Putamen (tissue), 1 donor: ENCODE data around the gene KIAA1549.
A peak's percentile ranks its signal among the peaks of the same experiment; 100 is the strongest.

Experiments
- DNase-seq: peaks from one replicate; pipeline ENCODE4 v3.0.0-alpha.2; 2016; ENCODE audit warnings: low spot score

KIAA1549 gene

GRCh38 chr7:138907201-138907847 is 73.9 kb downstream of the KIAA1549 start:
- no peak for DNase-seq

DNA sequence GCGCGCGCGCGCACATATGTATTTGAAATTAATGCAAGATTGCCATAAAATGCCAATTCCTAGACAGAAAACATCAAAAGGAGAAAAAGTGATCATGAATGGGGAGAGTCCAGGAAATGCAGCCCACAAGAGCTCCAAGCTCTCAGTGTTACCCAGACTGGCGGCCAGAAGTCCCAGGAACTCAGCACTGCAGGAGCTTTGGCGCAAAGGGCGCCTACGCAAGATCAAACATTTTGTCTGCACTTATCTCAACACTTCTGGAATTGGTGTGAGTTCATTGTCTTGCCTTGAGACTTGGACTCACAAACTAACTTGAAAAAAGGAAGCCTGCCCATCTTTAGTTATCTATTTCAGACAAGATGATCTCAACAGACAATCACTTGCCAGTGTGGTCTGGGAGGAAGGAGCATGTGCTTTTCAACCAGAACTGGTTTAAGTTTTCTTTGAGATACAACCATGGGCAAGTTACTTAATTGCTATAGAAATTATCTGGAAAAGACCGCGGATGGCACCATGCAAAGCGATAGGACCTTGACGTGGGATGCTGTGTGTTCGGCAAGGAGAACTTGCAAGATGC is 77.2 kb downstream of the KIAA1549 start:
- no peak for DNase-seq

GRCh38 chr7:138903186-138903820 is 77.9 kb downstream of the KIAA1549 start:
- no peak for DNase-seq

GRCh38 chr7:138902161-138902560 is 79.0 kb downstream of the KIAA1549 start:
- DNase-seq: peak; percentile 47

- DNase-seq: no peak
Measured at GRCh38 chr7:138900035-138900828, 81.0 kb downstream of the KIAA1549 start.

- no peak for DNase-seq
Measured at GRCh38 chr7:138898802-138899201, 82.4 kb downstream of the KIAA1549 start.

GRCh38 chr7:138898255-138898654 is 82.9 kb downstream of the KIAA1549 start:
- no peak for DNase-seq

DNA sequence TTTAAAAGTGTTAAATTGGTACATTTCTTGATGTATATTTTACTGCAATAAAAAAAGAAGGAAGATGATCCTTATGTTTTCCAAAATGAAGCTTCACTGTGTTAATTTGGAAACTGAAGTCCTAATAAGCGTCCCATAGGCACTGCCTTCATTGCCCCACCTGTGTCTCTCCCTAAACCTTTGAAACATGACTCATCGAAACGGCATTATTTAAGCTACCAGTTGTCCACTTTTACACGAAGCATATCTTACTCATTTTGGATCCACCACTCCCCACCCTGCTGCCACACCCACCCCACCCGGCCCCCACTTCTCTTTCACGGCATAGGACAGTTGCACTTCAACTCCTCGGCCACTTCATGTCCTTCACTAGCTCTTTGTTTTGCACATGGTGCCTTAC is 85.5 kb downstream of the KIAA1549 start:
- DNase-seq: no peak

GRCh38 chr7:138893258-138893657 is 87.9 kb downstream of the KIAA1549 start:
- no peak for DNase-seq

DNA sequence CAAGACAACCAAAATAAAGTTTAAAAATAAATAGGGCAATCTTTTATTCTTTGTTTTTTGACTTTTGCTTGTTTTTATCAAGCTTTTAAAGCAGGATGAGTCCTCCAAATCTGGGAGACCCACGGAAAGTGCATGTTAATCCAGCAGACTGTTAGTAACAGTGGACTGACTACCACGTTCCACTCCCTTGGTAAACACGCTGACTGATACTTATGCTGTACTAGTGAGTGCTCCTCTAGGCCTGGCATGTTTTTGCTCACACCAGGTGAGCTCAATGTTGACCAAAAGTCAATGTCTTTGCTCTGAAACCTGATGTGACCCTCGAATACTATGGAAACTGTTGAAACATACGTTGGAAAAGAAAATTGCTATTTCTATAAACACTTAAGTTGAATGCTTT is 88.4 kb downstream of the KIAA1549 start:
- no peak for DNase-seq

DNA sequence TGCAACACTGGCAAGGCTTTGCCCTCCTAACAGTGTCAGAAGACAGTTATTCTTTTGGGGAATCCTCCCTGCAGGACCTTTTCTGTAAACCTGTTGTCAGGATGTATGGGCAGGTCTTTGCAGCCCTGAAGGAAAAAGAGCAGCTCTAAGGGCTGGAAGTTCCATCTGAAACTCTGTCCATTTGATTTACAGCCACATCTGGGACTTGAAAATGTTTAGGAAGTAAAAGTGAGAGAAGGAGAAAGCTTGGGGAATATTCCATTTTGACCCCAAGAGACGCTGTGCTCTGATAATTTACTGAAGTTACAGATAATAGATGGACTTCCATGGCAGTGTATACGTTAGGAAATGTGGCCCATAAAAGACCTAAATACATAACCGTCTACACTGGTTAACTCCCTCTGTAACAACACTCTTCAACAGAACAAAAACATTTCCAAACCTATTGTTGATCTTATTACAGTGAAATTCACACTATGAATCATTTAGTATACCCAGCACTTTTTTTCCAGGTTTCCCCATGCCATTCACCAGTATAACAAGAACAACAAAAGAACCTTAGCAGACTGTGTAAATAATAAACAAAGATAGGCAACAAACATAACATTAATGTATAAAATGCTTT is 89.1 kb downstream of the KIAA1549 start:
- no peak for DNase-seq

GRCh38 chr7:138891446-138891810 is 89.8 kb downstream of the KIAA1549 start:
- no peak for DNase-seq

DNA sequence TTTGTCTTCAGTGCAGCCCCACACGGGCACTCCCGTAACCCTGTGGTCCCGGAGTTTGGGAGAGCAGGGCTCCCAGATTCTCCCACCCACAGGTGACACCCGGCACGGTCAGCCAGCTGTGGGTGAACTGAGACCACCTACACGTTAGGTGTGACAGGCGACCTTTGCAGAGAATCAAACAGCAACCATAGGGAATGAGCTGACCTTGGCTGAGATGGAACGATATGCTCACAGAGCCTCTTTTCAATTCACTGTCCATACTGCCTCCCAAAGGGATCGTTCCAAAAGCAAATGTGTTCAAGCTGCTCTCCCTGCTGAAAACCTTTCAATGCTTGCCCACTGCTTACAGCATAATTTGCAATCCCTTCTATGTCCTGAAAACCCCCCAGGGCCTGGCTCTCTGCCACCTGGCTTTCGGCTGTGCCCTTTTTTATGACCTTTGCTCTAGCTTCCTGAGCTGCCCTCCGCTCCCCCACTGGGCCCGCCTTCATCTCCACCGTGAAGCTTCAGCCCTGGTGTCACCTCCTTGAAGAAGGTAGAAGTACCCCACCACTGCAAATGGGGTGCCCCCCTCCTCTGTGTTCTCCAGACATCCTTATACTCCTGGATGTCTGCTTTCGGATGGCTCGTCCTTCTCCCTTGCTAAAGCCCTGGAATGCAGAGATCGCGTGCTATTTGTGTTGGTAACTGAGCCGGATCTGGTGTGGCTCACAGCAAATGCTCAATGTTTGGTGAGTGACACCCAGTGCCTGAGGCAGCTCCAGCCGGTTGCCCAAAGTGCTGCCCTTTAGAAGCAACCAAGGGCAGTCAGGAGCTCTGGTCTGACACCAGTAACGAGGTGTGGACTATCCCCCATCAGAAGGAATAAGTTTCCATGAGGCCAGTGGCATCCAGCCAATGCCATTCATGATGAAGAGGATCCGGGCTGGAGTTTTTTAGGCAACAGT is 90.4 kb downstream of the KIAA1549 start:
- no peak for DNase-seq

DNA sequence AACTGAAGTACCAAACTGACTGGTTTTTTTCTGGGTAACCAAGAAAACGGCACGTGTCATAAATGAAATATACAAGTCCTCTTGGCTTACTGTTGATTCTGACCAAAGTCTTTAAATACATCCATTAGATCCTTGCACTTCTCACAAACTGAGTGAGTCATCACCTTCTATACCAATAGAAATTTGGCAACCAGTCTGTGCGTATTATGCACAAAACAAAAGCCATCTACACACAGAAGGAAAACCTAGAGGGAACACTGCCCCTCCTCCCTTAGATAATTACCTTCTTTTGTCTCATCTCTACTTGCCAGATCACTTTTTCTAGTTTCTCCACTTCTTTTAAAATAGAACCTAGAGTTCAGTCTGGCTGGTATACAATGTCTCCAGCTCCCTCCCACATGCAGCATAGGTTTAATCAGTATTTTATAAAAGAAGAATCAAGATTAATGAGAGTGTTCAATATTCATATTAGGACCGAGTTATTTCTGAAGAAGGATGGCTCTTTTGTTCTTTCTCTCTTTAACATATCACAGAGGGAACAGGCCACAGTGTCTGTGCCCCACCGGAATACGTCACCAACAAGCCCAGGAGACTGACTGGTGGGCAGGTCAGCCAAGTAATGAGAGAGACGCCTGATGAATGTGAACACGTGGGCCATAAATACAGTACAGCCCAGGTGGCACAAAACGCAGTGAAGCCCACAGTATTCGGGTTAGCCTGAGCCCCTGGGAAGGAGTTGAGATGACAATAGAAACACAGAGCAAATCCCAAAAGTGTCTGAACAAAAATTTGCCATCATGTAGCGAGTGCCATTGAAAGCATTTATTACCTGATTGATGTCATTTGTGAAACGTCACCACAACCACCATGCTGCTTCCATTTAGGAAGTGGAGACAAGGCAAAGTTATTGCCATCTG is 91.3 kb downstream of the KIAA1549 start:
- DNase-seq: no peak

GRCh38 chr7:138887872-138888656 is 93.1 kb downstream of the KIAA1549 start:
- DNase-seq: no peak

DNA sequence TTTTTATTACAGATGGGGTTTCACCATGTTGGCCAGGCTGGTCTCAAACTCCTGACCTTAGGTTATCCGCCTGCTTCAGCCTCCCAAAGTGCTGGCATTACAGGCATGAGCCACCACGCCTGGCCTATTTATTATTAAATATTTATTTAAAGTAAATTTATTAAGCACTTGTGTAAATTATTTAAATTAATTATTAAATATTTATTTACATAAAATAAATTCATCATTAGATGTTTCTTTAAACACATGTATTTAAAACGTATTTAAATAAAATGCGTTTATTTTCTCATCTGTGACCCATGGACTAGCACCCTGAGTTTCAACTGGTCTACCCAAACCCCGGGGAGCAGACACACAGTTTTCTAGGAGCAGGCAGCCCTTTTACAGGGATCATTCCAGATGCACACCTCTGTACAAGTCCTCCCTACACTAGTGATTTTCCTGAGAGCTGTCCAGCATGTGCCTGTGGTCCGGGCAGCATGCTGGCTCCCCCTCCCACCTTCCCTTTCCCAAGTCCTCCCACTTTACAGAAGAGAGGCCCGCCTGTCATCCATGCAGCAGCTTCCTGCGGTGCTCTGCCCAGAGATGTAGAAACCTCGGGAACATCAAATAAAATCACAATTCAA is 94.0 kb downstream of the KIAA1549 start:
- DNase-seq: no peak

DNA sequence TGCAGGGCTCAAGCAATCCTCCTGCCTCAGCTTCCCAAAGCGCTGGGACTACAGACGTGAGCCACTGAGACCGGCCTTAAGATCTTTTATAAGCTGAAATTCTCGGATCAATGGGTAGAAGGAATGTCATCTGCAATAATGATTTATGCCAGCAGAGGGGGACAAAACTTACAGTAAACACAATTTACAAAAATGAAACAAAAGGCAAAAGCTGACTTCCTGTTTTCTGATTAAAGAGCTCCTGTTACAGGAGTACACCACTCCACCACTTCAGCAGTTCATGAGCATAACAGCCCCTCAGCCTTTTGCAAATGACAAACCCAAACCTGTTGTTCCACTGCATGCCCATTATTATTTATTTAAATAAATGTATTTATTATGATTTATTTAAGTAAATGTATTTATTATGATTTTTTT is 94.7 kb downstream of the KIAA1549 start:
- peak; percentile 11 for DNase-seq

DNA sequence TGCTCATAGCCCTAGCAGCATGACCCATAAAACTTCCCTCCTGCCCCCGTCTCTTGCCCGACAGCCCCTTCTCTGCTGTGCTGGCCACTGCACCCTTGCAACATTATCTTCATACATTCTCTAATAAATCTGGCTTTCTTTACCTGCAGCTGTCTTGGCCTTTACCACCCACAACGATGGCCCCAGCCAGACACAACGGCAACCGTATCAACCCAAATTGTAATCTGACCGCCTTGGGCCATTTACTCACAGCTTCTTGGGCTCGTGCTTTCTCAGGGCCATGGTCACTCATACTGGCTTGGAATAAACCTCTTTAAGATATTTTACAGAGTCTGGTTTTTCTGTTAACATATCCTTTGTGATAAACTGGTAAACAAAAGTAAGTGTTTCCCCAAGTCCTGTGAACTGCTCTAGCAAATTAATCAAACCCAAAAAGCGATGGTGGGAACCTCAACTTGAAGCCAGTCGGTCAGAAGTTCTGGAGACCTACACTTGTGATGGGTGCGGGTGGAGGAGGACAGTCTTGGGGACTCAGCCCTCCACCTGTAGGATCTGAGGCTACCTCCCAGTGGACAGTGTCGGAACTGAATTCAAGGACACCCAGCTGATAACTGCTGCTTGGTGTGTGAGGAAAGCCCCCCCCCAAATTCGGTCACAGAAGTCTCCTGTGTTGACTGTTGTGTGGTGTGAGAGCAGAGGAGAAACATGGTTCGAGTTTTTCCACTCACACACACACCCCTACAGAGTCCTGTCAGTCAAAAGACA is 95.6 kb downstream of the KIAA1549 start:
- no peak for DNase-seq
